PC-9 (cell line): ENCODE results near the gene ABTB1. TPM values are rescaled to one million over a fixed set of nuclear protein-coding genes. Genes with fewer than 3 reads are reported as not detected.

Source experiments
- BruUV-seq: library from RNA; stranded (reverse); fragments of 400-500 nt; replicated peaks from 2 replicates; lab custom pipeline; 2021; lab: Mats Ljungman, UMichigan
- CTCF ChIA-PET: fragments of 300-600 bp; sonication (Branson Sonifier 250); formaldehyde crosslinking; loops from one replicate; lab custom pipeline; 2022; ENCODE audit warnings: antibody characterized with exemption; lab: Charles Lee
- POLR2A ChIA-PET: fragments of 300-600 bp; sonication (Branson Sonifier 250); formaldehyde crosslinking; loops from one replicate; lab custom pipeline; 2022; ENCODE audit warnings: antibody characterized with exemption; ENCODE audit not compliant: unreplicated experiment; lab: Charles Lee
- DNase-seq, 2 experiments: peaks; one replicate each; pipeline versions ENCODE4 v3.0.0 to v3.0.0-alpha.2; 2015 to 2022; ENCODE audit warnings: mixed read lengths in 1 of 2
- H2AFZ ChIP-seq: fragments of 200-600 bp; sonication (generic); 2 replicates; pipeline ENCODE4 v1.8.1; 2017; ENCODE audit warnings: antibody characterized with exemption
- H3F3A ChIP-seq: fragments of 200-600 bp; sonication (generic); 2 replicates; pipeline ENCODE4 v1.8.1; 2017; ENCODE audit warnings: antibody characterized with exemption, mild to moderate bottlenecking, low read depth; ENCODE audit not compliant: insufficient read depth
- H3K27ac ChIP-seq: fragments of 200-600 bp; sonication (generic); 2 replicates; pipeline ENCODE4 v1.6.1; 2016; ENCODE audit warnings: mixed run types
- H3K27me3 ChIP-seq: fragments of 200-600 bp; sonication (generic); 2 replicates; pipeline ENCODE4 v1.6.1; 2016; ENCODE audit warnings: low read depth, mixed run types; ENCODE audit not compliant: insufficient read depth
- H3K36me3 ChIP-seq: fragments of 200-600 bp; sonication (generic); 2 replicates; pipeline ENCODE4 v1.6.1; 2016; ENCODE audit warnings: low read depth, mixed run types
- H3K4me1 ChIP-seq: fragments of 200-600 bp; sonication (generic); replicated peaks from 2 replicates; pipeline ENCODE4 v1.6.1; 2016; ENCODE audit warnings: mixed run types; ENCODE audit not compliant: insufficient read depth
- H3K4me2 ChIP-seq: fragments of 200-600 bp; sonication (generic); 2 replicates; pipeline ENCODE4 v1.6.1; 2017; ENCODE audit warnings: mixed run types
- H3K4me3 ChIP-seq: fragments of 200-600 bp; sonication (generic); 2 replicates; pipeline ENCODE4 v1.6.1; 2016; ENCODE audit warnings: mixed run types
- H3K79me2 ChIP-seq: fragments of 200-600 bp; sonication (generic); 2 replicates; pipeline ENCODE4 v1.6.1; 2017; ENCODE audit warnings: low read depth, mixed run types
- H3K9me2 ChIP-seq: fragments of 200-600 bp; sonication (generic); 2 replicates; pipeline ENCODE4 v1.8.1; 2017; ENCODE audit warnings: mild to moderate bottlenecking; ENCODE audit not compliant: insufficient read depth
- H3K9me3 ChIP-seq: fragments of 200-600 bp; sonication (generic); 2 replicates; pipeline ENCODE4 v1.8.1; 2016; ENCODE audit warnings: low read depth; ENCODE audit not compliant: insufficient read depth
- H4K20me1 ChIP-seq: fragments of 200-600 bp; sonication (generic); 2 replicates; pipeline ENCODE4 v1.8.1; 2017; ENCODE audit not compliant: insufficient read depth
- CTCF ChIP-seq: fragments of 200-600 bp; sonication (generic); conservative IDR thresholded peaks from 2 replicates; pipeline ENCODE4 v1.6.1; 2017; ENCODE audit warnings: mixed run types, antibody characterized with exemption, mild to moderate bottlenecking, moderate library complexity
- EZH2 ChIP-seq: fragments of 200-600 bp; sonication (generic); IDR thresholded peaks from 2 replicates; pipeline ENCODE4 v1.8.0; 2017; ENCODE audit warnings: antibody characterized with exemption, low read depth
- intact Hi-C: fragments of 100-400 bp; cut with micrococcal nuclease; formaldehyde crosslinking; loops from one replicate; pipeline ENCODE4 v1.10.0; 2022; ENCODE audit not compliant: unreplicated experiment
- total RNA-seq: library from RNA; stranded (reverse); gene quantifications from 2 replicates; pipeline ENCODE4 v1.2.3, GENCODE V29; 2021

ABTB1 gene
- total RNA-seq, 1 experiment from 2014 or later = 39.1 TPM

- no peaks in the 10 kb centered on the region for H3K79me2 ChIP-seq
- H3K4me2 ChIP-seq = no peak overlapping the region
- H3K4me3 ChIP-seq = no peak overlapping the region
- DNase-seq = no peak
- POLR2A ChIA-PET = no interaction called here
- no peak overlapping the region for H3K27ac ChIP-seq
- TF ChIP-seq CTCF (no peak), EZH2 (no peak)
- no peaks in the 10 kb centered on the region for H3K27me3 ChIP-seq
- CTCF ChIA-PET = no interaction called here
- H3K36me3 ChIP-seq = no peaks in the 10 kb centered on the region
- H4K20me1 ChIP-seq = no peaks in the 10 kb centered on the region
- BruUV-seq = no TSS peak
- H3K9me2 ChIP-seq = no peaks in the 10 kb centered on the region
- intact Hi-C loops = no loop called here
- no peaks in the 10 kb centered on the region for H3K4me1 ChIP-seq
- H2AFZ ChIP-seq = no peak overlapping the region
- no peaks in the 10 kb centered on the region for H3K9me3 ChIP-seq
- no peaks in the 10 kb centered on the region for H3F3A ChIP-seq
Measured at GRCh38 chr3:127720161-127720823, 47.5 kb downstream of the ABTB1 start.

- ChIA-PET POLR2A (no interaction called here), CTCF (no interaction called here)
- Histone ChIP-seq H4K20me1 (no peaks in the 10 kb centered on the region), H3K4me2 (no peak overlapping the region), H3K9me3 (no peaks in the 10 kb centered on the region), H3K9me2 (no peaks in the 10 kb centered on the region), H3K79me2 (no peaks in the 10 kb centered on the region), H3K4me1 (no peaks in the 10 kb centered on the region), H3K36me3 (no peaks in the 10 kb centered on the region), H3K27me3 (no peaks in the 10 kb centered on the region), H2AFZ (no peak overlapping the region), H3K27ac (no peak overlapping the region), H3K4me3 (no peak overlapping the region), H3F3A (no peaks in the 10 kb centered on the region)
- no peak for DNase-seq
- intact Hi-C loops = no loop called here
- TF ChIP-seq CTCF (no peak), EZH2 (no peak)
- no TSS peak for BruUV-seq
Measured at GRCh38 chr3:127720985-127721935, 48.5 kb downstream of the ABTB1 start.

- Histone ChIP-seq H3F3A (0 out of 2 replicates have a peak, but pooled peaks cover 6% of the 10 kb centered on the region), H3K27me3 (no peaks in the 10 kb centered on the region), H2AFZ (no peak overlapping the region), H3K27ac (no peak overlapping the region), H3K4me1 (no peaks in the 10 kb centered on the region), H3K9me2 (no peaks in the 10 kb centered on the region), H3K4me2 (no peak overlapping the region), H3K9me3 (no peaks in the 10 kb centered on the region), H3K4me3 (no peak overlapping the region), H3K36me3 (no peaks in the 10 kb centered on the region), H4K20me1 (no peaks in the 10 kb centered on the region), H3K79me2 (no peaks in the 10 kb centered on the region)
- ChIA-PET POLR2A (no interaction called here), CTCF (no interaction called here)
- no TSS peak for BruUV-seq
- intact Hi-C loops = no loop called here
- no peak for DNase-seq
- TF ChIP-seq EZH2 (no peak), CTCF (no peak)
Measured at GRCh38 chr3:127722091-127722784, 49.5 kb downstream of the ABTB1 start.
